B cell (primary cell): ENCODE data around the gene PARD3B. TPM values are rescaled to one million over a fixed set of nuclear protein-coding genes. Genes with fewer than 3 reads are reported as not detected.

Experiments
- ATAC-seq: fragments of 200-7000 bp; cut with Tn5 transposase; one replicate; pipeline ENCODE4 v1.10.0; 2021; ENCODE audit warnings: low read depth, mild to moderate bottlenecking, moderate number of reproducible peaks, moderate library complexity
- CTCF ChIA-PET: fragments of 350-600 bp; sonication (Branson Sonifier 250); formaldehyde crosslinking; loops from one replicate; lab custom pipeline; 2021; ENCODE audit warnings: antibody characterized with exemption, inconsistent platforms; lab: Charles Lee
- POLR2A ChIA-PET: fragments of 350-600 bp; sonication (Branson Sonifier 250); formaldehyde crosslinking; loops from one replicate; lab custom pipeline; 2021; ENCODE audit warnings: antibody characterized with exemption; lab: Charles Lee
- DNase-seq: peaks from one replicate; pipeline ENCODE4 v3.0.0; 2013
- H2AFZ ChIP-seq: 2 replicates; pipeline ENCODE4 v1.6.1; 2012; ENCODE audit warnings: mild to moderate bottlenecking, low read depth, low read length; ENCODE audit not compliant: insufficient read depth, poor library complexity, severe bottlenecking
- H3K27ac ChIP-seq, 2 donors: 1 replicate in 1 of 2; 2 replicates in 1 of 2; pipeline ENCODE4 v1.5.1; 2012 to 2013; ENCODE audit warnings: low read length in 2 of 2, mild to moderate bottlenecking in 2 of 2, moderate library complexity in 1 of 2
- H3K27me3 ChIP-seq, 4 experiments: fragments of 200-600 bp in 1 of 4; sonication (generic) in 1 of 4; replicated peaks in 1 of 4; 1 replicate in 2 of 4; 2 replicates in 2 of 4; pipeline versions ENCODE4 v1.6.1 to v1.7.0; 2013 to 2016; ENCODE audit warnings: low read length in 3 of 4, mild to moderate bottlenecking in 2 of 4, mixed read lengths in 1 of 4, moderate library complexity in 1 of 4; ENCODE audit not compliant: insufficient read depth in 4 of 4, control insufficient read depth in 3 of 4; ENCODE audit errors: control extremely low read depth in 1 of 4
- H3K36me3 ChIP-seq, 2 experiments: replicated peaks in 1 of 2; 1 replicate in 1 of 2; 2 replicates in 1 of 2; pipeline versions ENCODE4 v1.6.1 to v1.7.1; 2013; ENCODE audit warnings: low read length in 1 of 2; ENCODE audit not compliant: insufficient read depth in 2 of 2, control insufficient read depth in 1 of 2; ENCODE audit errors: control extremely low read depth in 1 of 2, extremely low read depth in 1 of 2
- H3K4me1 ChIP-seq, 2 donors: fragments of 200-600 bp in 1 of 2; sonication (generic) in 1 of 2; 1 replicate in 1 of 2; 2 replicates in 1 of 2; pipeline versions ENCODE4 v1.5.1 to v1.6.1; 2013 to 2017; ENCODE audit warnings: low read length in 2 of 2; ENCODE audit not compliant: control insufficient read depth in 2 of 2, insufficient read depth in 2 of 2
- H3K4me2 ChIP-seq: replicated peaks from 2 replicates; pipeline ENCODE3; 2012; ENCODE audit warnings: mild to moderate bottlenecking, low read depth, low read length; ENCODE audit not compliant: poor library complexity, severe bottlenecking
- H3K4me3 ChIP-seq, 5 experiments: fragments of 200-600 bp in 1 of 5; sonication (generic) in 1 of 5; 1 replicate in 3 of 5; 2 replicates in 2 of 5; pipeline versions ENCODE4 v1.5.1 to v1.7.0; 2011 to 2016; ENCODE audit warnings: low read length in 4 of 5, mild to moderate bottlenecking in 4 of 5, low read depth in 2 of 5, control low read depth in 1 of 5, moderate library complexity in 1 of 5; ENCODE audit not compliant: insufficient read depth in 1 of 5; ENCODE audit errors: control extremely low read depth in 1 of 5, extremely low read depth in 1 of 5
- H3K79me2 ChIP-seq: fragments of 200-600 bp; sonication (generic); one replicate; pipeline ENCODE4 v1.6.0; 2016; ENCODE audit warnings: low read length; ENCODE audit not compliant: control insufficient read depth, insufficient read depth
- H3K9ac ChIP-seq: fragments of 200-600 bp; sonication (generic); 2 replicates; pipeline ENCODE4 v1.6.1; 2017; ENCODE audit warnings: mild to moderate bottlenecking, low read length, moderate library complexity
- H3K9me3 ChIP-seq, 3 donors: one replicate each; pipeline versions ENCODE4 v1.6.1 to v1.7.1; 2013; ENCODE audit warnings: low read length in 2 of 3; ENCODE audit not compliant: control insufficient read depth in 2 of 3, insufficient read depth in 1 of 3; ENCODE audit errors: control extremely low read depth in 1 of 3
- H4K20me1 ChIP-seq: 2 replicates; pipeline ENCODE4 v1.6.0; 2012; ENCODE audit warnings: mild to moderate bottlenecking, low read length; ENCODE audit not compliant: insufficient read depth, control insufficient read depth, poor library complexity, severe bottlenecking
- H3K27ac Mint-ChIP-seq: one replicate; pipeline ENCODE4 v1.8.0; 2021; ENCODE audit warnings: mixed read lengths
- H3K27me3 Mint-ChIP-seq: one replicate; pipeline ENCODE4 v1.8.0; 2021; ENCODE audit warnings: mixed read lengths
- H3K4me1 Mint-ChIP-seq: one replicate; pipeline ENCODE4 v1.8.0; 2021; ENCODE audit warnings: mixed read lengths
- H3K4me3 Mint-ChIP-seq: one replicate; pipeline ENCODE4 v1.8.0; 2021; ENCODE audit warnings: mixed read lengths
- H3K9me3 Mint-ChIP-seq: one replicate; pipeline ENCODE4 v1.8.0; 2022; ENCODE audit warnings: mixed read lengths; ENCODE audit not compliant: insufficient read depth
- EZH2 ChIP-seq: IDR thresholded peaks from 2 replicates; pipeline ENCODE4 v1.6.1; 2012; ENCODE audit warnings: borderline replicate concordance, low read depth, mild to moderate bottlenecking, moderate library complexity, low read length; ENCODE audit not compliant: insufficient read depth, poor library complexity, severe bottlenecking
- WGBS: methylation state at CpG from one replicate; pipeline ENCODE4 v1.1.5; 2013; ENCODE audit warnings: missing lambda C conversion rate; ENCODE audit not compliant: insufficient coverage; 5-methylcytosine and 5-hydroxymethylcytosine counted together
- intact Hi-C: fragments of 100-400 bp; cut with micrococcal nuclease; formaldehyde crosslinking; loops from one replicate; pipeline ENCODE4 v1.10.0; 2022
- polyA plus RNA-seq: library from polyadenylated mRNA; depleted of rRNA; stranded (reverse); fragments of >200 nt; gene quantifications from 2 replicates; pipeline ENCODE4 v1.2.3, GENCODE V29; 2012
- total RNA-seq, 2 donors: library from RNA; stranded (reverse); fragments of 120-200 nt in 1 of 2; gene quantifications; 1 replicate in 1 of 2; 2 replicates in 1 of 2; pipeline versions ENCODE4 v1.2.3 to v1.2.4, GENCODE V29; 2013 to 2022
- TF ChIP-seq, protein P1 (sequence below): fragments of 200-600 bp; IDR thresholded peaks from one replicate; pipeline ENCODE4 v1.8.0; 2022; ENCODE audit warnings: antibody characterized with exemption, mild to moderate bottlenecking

Gene PARD3B
- total and polyA plus RNA-seq, 2 donors (not counting 1 experiment from before 2014, with no cell fraction given) = not detected

DNA sequence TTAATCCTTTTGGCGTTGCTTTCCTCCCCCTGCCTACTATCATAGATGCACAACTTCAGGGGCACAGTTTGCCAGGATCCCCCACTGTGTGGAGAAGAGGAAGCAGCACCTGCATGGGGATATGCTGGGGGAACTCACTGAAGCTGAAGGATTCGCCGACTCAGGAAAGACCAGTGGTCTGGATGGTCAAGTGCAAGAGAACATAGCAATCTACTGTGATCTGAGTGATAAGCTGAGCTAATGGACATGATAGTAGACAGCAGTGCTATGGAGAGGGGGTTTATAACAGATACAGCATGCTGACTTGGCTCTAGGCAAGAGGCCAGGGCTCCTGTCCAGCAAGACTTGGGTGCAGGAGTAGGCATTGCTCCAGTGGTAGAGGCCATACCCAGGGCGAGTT is 1012.6 kb downstream of the PARD3B start:
- WGBS = 97% methylated on average over 3 of the region's 4 CpGs

DNA sequence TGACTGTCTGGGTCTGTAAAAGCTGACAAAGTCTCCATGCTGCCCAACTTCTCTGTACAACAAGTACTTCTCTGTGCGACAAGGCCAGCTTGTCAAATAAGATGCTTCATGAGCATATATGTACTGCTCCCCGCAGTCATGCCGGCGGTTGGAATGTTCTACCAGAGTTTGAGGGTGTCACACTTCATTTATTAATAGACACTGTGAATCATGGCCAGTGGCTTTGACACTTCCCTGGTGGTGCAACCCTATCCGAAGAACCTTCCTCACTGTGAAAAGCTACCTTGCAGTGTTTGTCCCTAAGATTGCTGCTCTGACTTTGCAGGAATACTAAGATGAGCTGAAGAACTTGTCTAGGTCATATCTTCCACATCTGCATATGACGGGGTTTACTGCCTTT is 1016.2 kb downstream of the PARD3B start:
- TF ChIP-seq EZH2 = no peak
- TF ChIP-seq, protein P1, sequence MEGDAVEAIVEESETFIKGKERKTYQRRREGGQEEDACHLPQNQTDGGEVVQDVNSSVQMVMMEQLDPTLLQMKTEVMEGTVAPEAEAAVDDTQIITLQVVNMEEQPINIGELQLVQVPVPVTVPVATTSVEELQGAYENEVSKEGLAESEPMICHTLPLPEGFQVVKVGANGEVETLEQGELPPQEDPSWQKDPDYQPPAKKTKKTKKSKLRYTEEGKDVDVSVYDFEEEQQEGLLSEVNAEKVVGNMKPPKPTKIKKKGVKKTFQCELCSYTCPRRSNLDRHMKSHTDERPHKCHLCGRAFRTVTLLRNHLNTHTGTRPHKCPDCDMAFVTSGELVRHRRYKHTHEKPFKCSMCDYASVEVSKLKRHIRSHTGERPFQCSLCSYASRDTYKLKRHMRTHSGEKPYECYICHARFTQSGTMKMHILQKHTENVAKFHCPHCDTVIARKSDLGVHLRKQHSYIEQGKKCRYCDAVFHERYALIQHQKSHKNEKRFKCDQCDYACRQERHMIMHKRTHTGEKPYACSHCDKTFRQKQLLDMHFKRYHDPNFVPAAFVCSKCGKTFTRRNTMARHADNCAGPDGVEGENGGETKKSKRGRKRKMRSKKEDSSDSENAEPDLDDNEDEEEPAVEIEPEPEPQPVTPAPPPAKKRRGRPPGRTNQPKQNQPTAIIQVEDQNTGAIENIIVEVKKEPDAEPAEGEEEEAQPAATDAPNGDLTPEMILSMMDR = no peak
- Histone ChIP-seq H3K4me3 (no peak overlapping the region), H3K36me3 (no peaks in the 10 kb centered on the region), H3K79me2 (no peaks in the 10 kb centered on the region), H4K20me1 (no peaks in the 10 kb centered on the region), H3K4me2 (no peak overlapping the region), H3K9me3 (no peaks in the 10 kb centered on the region), H3K4me1 (no peaks in the 10 kb centered on the region), H2AFZ (no peak overlapping the region), H3K27ac (no peak overlapping the region), H3K9ac (no peak overlapping the region), H3K27me3 (no peaks in the 10 kb centered on the region)
- 98% methylated on average over 6 of the region's 6 CpGs for WGBS
- no peaks in the 10 kb centered on the region for H3K9me3 Mint-ChIP-seq
- H3K27me3 Mint-ChIP-seq = peaks cover 13% of the 10 kb centered on the region
- DNase-seq (no peak), ATAC-seq (no peak)
- H3K27ac Mint-ChIP-seq = no peak overlapping the region
- no peaks in the 10 kb centered on the region for H3K4me1 Mint-ChIP-seq
- intact Hi-C loops = no loop called here
- H3K4me3 Mint-ChIP-seq = no peak overlapping the region
- CTCF ChIA-PET = no interaction called here
- POLR2A ChIA-PET = no interaction called here

More for the DNA sequence above, 1012.6 kb downstream of the PARD3B start:
- H3K36me3 ChIP-seq = no peaks in the 10 kb centered on the region
- no peaks in the 10 kb centered on the region for H3K79me2 ChIP-seq
- Mint-ChIP-seq H3K9me3 (no peaks in the 10 kb centered on the region), H3K4me1 (no peaks in the 10 kb centered on the region), H3K27ac (no peak overlapping the region), H3K4me3 (no peak overlapping the region), H3K27me3 (peaks cover 10% of the 10 kb centered on the region)
- CTCF ChIA-PET = no interaction called here
- H3K9ac ChIP-seq = no peak overlapping the region
- no peak overlapping the region for H3K4me2 ChIP-seq
- POLR2A ChIA-PET = no interaction called here
- ATAC-seq (no peak), DNase-seq (no peak)
- TF ChIP-seq, protein P1 = no peak
- no peak for TF ChIP-seq EZH2
- intact Hi-C loops = no loop called here
- no peaks in the 10 kb centered on the region for H4K20me1 ChIP-seq
- no peak overlapping the region for H3K4me3 ChIP-seq
- H3K9me3 ChIP-seq = no peaks in the 10 kb centered on the region
- H3K27ac ChIP-seq = no peak overlapping the region
- H3K27me3 ChIP-seq = no peaks in the 10 kb centered on the region
- H2AFZ ChIP-seq = no peak overlapping the region
- H3K4me1 ChIP-seq = no peaks in the 10 kb centered on the region
